ENCODE measurements around the gene TMPRSS11E. TPM values are rescaled to one million over a fixed set of nuclear protein-coding genes. Genes with fewer than 3 reads are reported as not detected.

Gene TMPRSS11E
- total RNA-seq, 1 donor from 2014 or later = not detected

- Histone ChIP-seq H3K4me3 (no peak overlapping the region), H3K27ac (no peak overlapping the region), H3K9me3 (no peaks in the 10 kb centered on the region), H3K27me3 (ENCODE audit: low read depth) (no peaks in the 10 kb centered on the region), H3K36me3 (no peaks in the 10 kb centered on the region), H3K4me1 (no peaks in the 10 kb centered on the region)
- intact Hi-C loops (cut with DNase I) = no loop called here
- TF ChIP-seq CTCF (IDR thresholded peaks at IDR 0.05) = no peak
- no peak for DNase-seq
- ATAC-seq = no peak
Observed at GRCh38 chr4:68430337-68430736, 16.9 kb upstream of the TMPRSS11E start.

GRCh38 chr4:68432320-68432719 lies 14.9 kb upstream of the TMPRSS11E start:
- no peaks in the 10 kb centered on the region for H3K4me1 ChIP-seq
- ATAC-seq = no peak
- intact Hi-C loops (cut with DNase I) = no loop called here
- H3K27ac ChIP-seq = no peak overlapping the region
- H3K36me3 ChIP-seq = no peaks in the 10 kb centered on the region
- no peak for TF ChIP-seq CTCF (IDR thresholded peaks at IDR 0.05)
- H3K9me3 ChIP-seq = no peaks in the 10 kb centered on the region
- DNase-seq = no peak
- no peak overlapping the region for H3K4me3 ChIP-seq
- no peaks in the 10 kb centered on the region for H3K27me3 ChIP-seq (ENCODE audit: low read depth)

GRCh38 chr4:68433582-68433981 lies 13.7 kb upstream of the TMPRSS11E start:
- no peak for DNase-seq
- no peak for ATAC-seq
- Histone ChIP-seq H3K9me3 (no peaks in the 10 kb centered on the region), H3K27ac (no peak overlapping the region), H3K4me3 (no peak overlapping the region), H3K36me3 (no peaks in the 10 kb centered on the region), H3K27me3 (ENCODE audit: low read depth) (no peaks in the 10 kb centered on the region), H3K4me1 (no peaks in the 10 kb centered on the region)
- no peak for TF ChIP-seq CTCF (IDR thresholded peaks at IDR 0.05)
- intact Hi-C loops (cut with DNase I) = no loop called here

DNA sequence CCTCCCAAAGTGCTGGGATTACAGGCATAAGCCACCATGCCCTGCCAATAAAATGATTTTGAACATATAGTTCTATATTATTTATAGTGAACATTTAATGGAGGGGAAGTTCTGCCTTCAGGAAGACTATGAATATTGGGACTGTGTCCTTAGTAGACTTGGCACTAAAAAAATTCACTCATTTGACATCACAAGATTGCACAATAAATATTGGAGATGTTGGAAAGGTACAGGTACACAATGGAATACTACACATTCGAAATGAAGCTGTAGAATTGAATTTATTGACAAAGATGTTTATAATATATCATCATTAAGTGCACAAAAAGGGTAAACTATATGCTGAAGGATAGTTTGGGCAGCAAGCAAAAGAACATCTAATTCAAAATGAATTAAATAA lies 13.0 kb upstream of the TMPRSS11E start:
- ATAC-seq = no peak

DNA sequence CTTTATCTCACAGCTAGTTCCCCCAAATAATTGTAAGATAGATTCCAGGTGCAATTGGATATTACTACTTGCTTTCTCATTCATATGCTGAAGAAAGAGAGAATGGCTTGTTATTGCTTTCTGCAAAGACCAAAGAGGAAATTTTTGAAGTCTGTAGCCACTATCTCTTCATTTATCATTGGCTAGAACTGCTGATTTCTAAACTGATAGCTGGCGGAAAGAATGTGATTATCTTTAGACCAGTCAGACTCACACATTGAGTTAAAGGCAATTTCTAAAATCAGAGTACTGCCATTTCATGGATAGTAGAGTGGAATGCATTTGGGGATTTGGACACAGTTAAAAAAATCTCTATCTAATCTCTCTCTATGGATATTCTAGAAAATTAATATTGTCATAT lies 12.4 kb upstream of the TMPRSS11E start:
- no peak for TF ChIP-seq CTCF (IDR thresholded peaks at IDR 0.05)
- Histone ChIP-seq H3K4me3 (no peak overlapping the region), H3K4me1 (no peaks in the 10 kb centered on the region), H3K27me3 (ENCODE audit: low read depth) (no peaks in the 10 kb centered on the region), H3K9me3 (no peaks in the 10 kb centered on the region), H3K27ac (no peak overlapping the region), H3K36me3 (no peaks in the 10 kb centered on the region)
- ATAC-seq = no peak
- DNase-seq = no peak
- intact Hi-C loops (cut with DNase I) = no loop called here

More for the DNA sequence above, 13.0 kb upstream of the TMPRSS11E start:
- no peak for DNase-seq
- Histone ChIP-seq H3K9me3 (no peaks in the 10 kb centered on the region), H3K4me1 (no peaks in the 10 kb centered on the region), H3K4me3 (no peak overlapping the region), H3K27me3 (ENCODE audit: low read depth) (no peaks in the 10 kb centered on the region), H3K27ac (no peak overlapping the region), H3K36me3 (no peaks in the 10 kb centered on the region)
- TF ChIP-seq CTCF (IDR thresholded peaks at IDR 0.05) = no peak
- intact Hi-C loops (cut with DNase I) = no loop called here

GRCh38 chr4:68445111-68445510 lies 2.2 kb upstream of the TMPRSS11E start:
- intact Hi-C loops (cut with DNase I) = no loop called here
- Histone ChIP-seq H3K9me3 (no peaks in the 10 kb centered on the region), H3K27me3 (ENCODE audit: low read depth) (no peaks in the 10 kb centered on the region), H3K27ac (no peak overlapping the region), H3K4me3 (no peak overlapping the region), H3K4me1 (no peaks in the 10 kb centered on the region), H3K36me3 (no peaks in the 10 kb centered on the region)
- ATAC-seq = no peak
- no peak for DNase-seq
- no peak for TF ChIP-seq CTCF (IDR thresholded peaks at IDR 0.05)

Data from lower lobe of right lung (tissue), 2 donors.